CD4-positive, alpha-beta T cell treated with Interleukin-4 for 4 hours (primary cell): ENCODE data around the gene RADIL.

Experiments
- DNase-seq: peaks from one replicate; pipeline ENCODE4 v3.0.0-alpha.2; 2020

The RADIL gene

GRCh38 chr7:4882169-4883032 lies 1.1 kb downstream of the RADIL start:
- no peak for DNase-seq

- DNase-seq: no peak
Observed at GRCh38 chr7:4880218-4880617, 3.3 kb downstream of the RADIL start.

- DNase-seq: no peak
Observed at GRCh38 chr7:4879396-4880081, 4.0 kb downstream of the RADIL start.

GRCh38 chr7:4878336-4879335 lies 4.9 kb downstream of the RADIL start:
- no peak for DNase-seq

GRCh38 chr7:4876586-4876985 lies 6.9 kb downstream of the RADIL start:
- no peak for DNase-seq

- DNase-seq: no peak
Observed at GRCh38 chr7:4875391-4875790, 8.1 kb downstream of the RADIL start.

GRCh38 chr7:4873071-4873944 lies 10.2 kb downstream of the RADIL start:
- no peak for DNase-seq

- DNase-seq: no peak
Observed at GRCh38 chr7:4871930-4872675, 11.4 kb downstream of the RADIL start.

GRCh38 chr7:4871056-4871680 lies 12.3 kb downstream of the RADIL start:
- DNase-seq: no peak

- no peak for DNase-seq
Observed at GRCh38 chr7:4868493-4868892, 15.0 kb downstream of the RADIL start.

GRCh38 chr7:4866528-4867496 lies 16.7 kb downstream of the RADIL start:
- DNase-seq: no peak

GRCh38 chr7:4862156-4862555 lies 21.4 kb downstream of the RADIL start:
- no peak for DNase-seq

GRCh38 chr7:4861673-4862072 lies 21.8 kb downstream of the RADIL start, which contains the start of gene PAPOLB:
Gene PAPOLB, minus strand, starts transcription at chr7:4862030. Its CDS starts 220 bp downstream, at chr7:4861810.
- DNase-seq: no peak

- DNase-seq: no peak
Observed at GRCh38 chr7:4861227-4861626, 22.3 kb downstream of the RADIL start.

- no peak for DNase-seq
Observed at GRCh38 chr7:4857189-4857588, 26.3 kb downstream of the RADIL start.

- DNase-seq: no peak
Observed at GRCh38 chr7:4856336-4857057, 27.0 kb downstream of the RADIL start.

- DNase-seq: no peak
Observed at GRCh38 chr7:4854916-4855315, 28.6 kb downstream of the RADIL start.
